GM12878 (cell line): Measurements from ENCODE around the gene GRIK2. TPM values are rescaled to one million over a fixed set of nuclear protein-coding genes. Genes with fewer than 3 reads are reported as not detected.

Source experiments
- ATAC-seq: fragments of 200-7000 bp; cut with Tn5 transposase; 3 replicates; pipeline ENCODE4 v1.9.1; 2020; ENCODE audit warnings: mild to moderate bottlenecking, moderate library complexity
- BruUV-seq: library from RNA; stranded (reverse); fragments of 400-500 nt; replicated peaks from 2 replicates; lab custom pipeline; 2021; lab: Mats Ljungman, UMichigan
- CTCF ChIA-PET: fragments of 300-600 bp; sonication (Branson Sonifier 250); formaldehyde crosslinking; extraction: SDS; loops from one replicate; lab custom pipeline; 2021; ENCODE audit warnings: inconsistent platforms; lab: Yijun Ruan, JAX
- POLR2A ChIA-PET: fragments of 350-600 bp; formaldehyde crosslinking; extraction: SDS; loops from one replicate; lab custom pipeline; 2021; ENCODE audit warnings: inconsistent platforms; lab: Charles Lee
- RAD21 ChIA-PET: fragments of 300-600 bp; sonication (Branson Sonifier 250); formaldehyde crosslinking; loops from one replicate; lab custom pipeline; 2023; ENCODE audit warnings: antibody characterized with exemption; ENCODE audit not compliant: unreplicated experiment; lab: Charles Lee
- SMC1A ChIA-PET: fragments of 300-600 bp; sonication (Branson Sonifier 250); formaldehyde crosslinking; loops from one replicate; lab custom pipeline; 2023; ENCODE audit not compliant: unreplicated experiment, uncharacterized antibody; lab: Charles Lee
- DNase-seq: peaks from one replicate; pipeline ENCODE4 v3.0.0-alpha.2; 2011; ENCODE audit warnings: low read depth, low spot score
- FAIRE-seq: peaks from 3 replicates; lab custom pipeline; 2011; peaks lifted over from hg19 to GRCh38; lab: Jason Lieb, UNC
- H2AFZ ChIP-seq: 2 replicates; pipeline ENCODE4 v1.6.0; 2011; ENCODE audit warnings: low read depth, low read length, control low read depth; ENCODE audit not compliant: control insufficient read depth
- H3K27ac ChIP-seq: 2 replicates; pipeline ENCODE4 v1.5.1; 2011; ENCODE audit warnings: control low read depth; ENCODE audit not compliant: control insufficient read depth, insufficient read depth
- H3K27me3 ChIP-seq, 2 experiments: replicated peaks in 1 of 2; 2 replicates each; pipeline versions ENCODE4 v1.6.0 to v1.6.1; 2011; ENCODE audit warnings: low read length in 1 of 2; ENCODE audit not compliant: control insufficient read depth in 2 of 2, insufficient read depth in 2 of 2
- H3K36me3 ChIP-seq, 2 experiments: 2 replicates each; pipeline ENCODE4 v1.5.1; 2011; ENCODE audit warnings: low read length in 1 of 2; ENCODE audit not compliant: control insufficient read depth in 2 of 2, insufficient read depth in 2 of 2
- H3K4me1 ChIP-seq: 2 replicates; pipeline ENCODE4 v1.6.1; 2011; ENCODE audit warnings: mild to moderate bottlenecking, low read length, moderate library complexity, mixed read lengths; ENCODE audit not compliant: control insufficient read depth, insufficient read depth
- H3K4me2 ChIP-seq: 2 replicates; pipeline ENCODE4 v1.6.0; 2011; ENCODE audit warnings: control low read depth; ENCODE audit not compliant: control insufficient read depth, insufficient read depth
- H3K4me3 ChIP-seq: fragments of 200-600 bp; sonication (generic); 2 replicates; pipeline ENCODE4 v1.5.1; 2016
- H3K79me2 ChIP-seq: 2 replicates; pipeline ENCODE4 v1.6.0; 2011; ENCODE audit warnings: low read length; ENCODE audit not compliant: control insufficient read depth, insufficient read depth
- H3K9ac ChIP-seq: 2 replicates; pipeline ENCODE4 v1.8.0; 2011; ENCODE audit warnings: low read length, control low read depth, mixed read lengths; ENCODE audit not compliant: control insufficient read depth, insufficient read depth
- H3K9me3 ChIP-seq: replicated peaks from 3 replicates; pipeline ENCODE4 v1.5.1; 2011; ENCODE audit warnings: mild to moderate bottlenecking, low read length; ENCODE audit not compliant: control insufficient read depth, insufficient read depth
- H4K20me1 ChIP-seq: 2 replicates; pipeline ENCODE4 v1.6.0; 2011; ENCODE audit not compliant: control insufficient read depth, insufficient read depth
- EED ChIP-seq: sonication (generic); IDR thresholded peaks from 2 replicates; pipeline ENCODE4 v1.6.1; 2016; ENCODE audit warnings: antibody characterized with exemption, low read depth
- MEF2A ChIP-seq: IDR thresholded peaks from 2 replicates; pipeline ENCODE4 v1.6.1; 2011; ENCODE audit warnings: low read depth, mild to moderate bottlenecking, low read length, moderate library complexity; ENCODE audit not compliant: insufficient read depth
- PAX8 ChIP-seq: fragments of 450-650 bp; IDR thresholded peaks from 2 replicates; pipeline ENCODE4 v1.6.1; 2017; ENCODE audit warnings: mild to moderate bottlenecking, moderate library complexity
- RCOR1 ChIP-seq: conservative IDR thresholded peaks from 2 replicates; pipeline ENCODE4 v1.6.1; 2012; ENCODE audit warnings: low read depth, low read length, improper control_type of control experiment
- SMAD5 ChIP-seq: IDR thresholded peaks from 2 replicates; pipeline ENCODE4 v1.6.1; 2016; ENCODE audit warnings: antibody characterized with exemption, low read depth
- WRNIP1 ChIP-seq: IDR thresholded peaks from 2 replicates; pipeline ENCODE4 v1.6.1; 2011; ENCODE audit warnings: low read depth, low read length, improper control_type of control experiment, borderline replicate concordance
- ZSCAN29 ChIP-seq: fragments of 450-650 bp; IDR thresholded peaks from 2 replicates; pipeline ENCODE4 v1.6.1; 2017; ENCODE audit warnings: mild to moderate bottlenecking, moderate library complexity
- WGBS: methylation state at CpG from one replicate; pipeline ENCODE4 v1.1.6; 2016; ENCODE audit warnings: low lambda C conversion rate; ENCODE audit not compliant: insufficient replicate concordance, insufficient coverage; ENCODE audit errors: missing lambda C conversion rate; 5-methylcytosine and 5-hydroxymethylcytosine counted together
- in situ Hi-C: fragments of 300-500 bp; cut with MboI; formaldehyde crosslinking; loops from 9 replicates; pipeline ENCODE4 v1.14.3; 2018; ENCODE audit warnings: mixed read lengths
- intact Hi-C: fragments of 100-400 bp; cut with micrococcal nuclease; formaldehyde crosslinking; loops from one replicate; pipeline ENCODE4 v1.14.2; 2022; ENCODE audit not compliant: unreplicated experiment
- polyA plus RNA-seq, 11 experiments: library from polyadenylated mRNA; depleted of rRNA in 4 of 11; unstranded in 6 of 11; stranded (reverse) in 5 of 11; fragments of >200 nt; fragmentation: Nextera tagmentation in 4 of 11; fragmentation: Illumina TruSeq in 1 of 11; extraction: Ambion mirVana in 4 of 11; extraction: Trizol in 1 of 11; gene quantifications; 1 replicate in 1 of 11; 2 replicates in 10 of 11; pipeline versions ENCODE4 v1.2.1 to v1.2.3, GENCODE V29; 2011 to 2016; ENCODE audit warnings: inconsistent platforms in 2 of 11, missing spikeins in 2 of 11, low read depth in 1 of 11
- total RNA-seq, 4 experiments: library from RNA; depleted of rRNA in 3 of 4; stranded (reverse); fragments of >200 nt in 3 of 4; fragmentation: Illumina TruSeq in 1 of 4; extraction: Trizol in 1 of 4; gene quantifications; 2 replicates each; pipeline versions ENCODE4 v1.2.1 to v1.2.3, GENCODE V29; 2013 to 2021
- TF ChIP-seq, protein P1 (sequence below): fragments of 450-650 bp; IDR thresholded peaks from 2 replicates; pipeline ENCODE4 v1.6.1; 2017; ENCODE audit warnings: mild to moderate bottlenecking, low read depth, inconsistent platforms; ENCODE audit not compliant: poor library complexity, severe bottlenecking
- TF ChIP-seq, protein P2 (sequence below): IDR thresholded peaks from 2 replicates; pipeline ENCODE4 v1.6.1; 2012; ENCODE audit warnings: low read length, inconsistent platforms
- TF ChIP-seq, protein P3 (sequence below): fragments of 450-650 bp; formaldehyde crosslinking; IDR thresholded peaks from 2 replicates; pipeline ENCODE4 v1.4.0; 2020; ENCODE audit warnings: mild to moderate bottlenecking, moderate library complexity

Gene GRIK2
- total and polyA plus RNA-seq, 10 of the 15 experiments (the other 5 are each of a cell fraction or from before 2014, with no cell fraction given) = not detected

DNA sequence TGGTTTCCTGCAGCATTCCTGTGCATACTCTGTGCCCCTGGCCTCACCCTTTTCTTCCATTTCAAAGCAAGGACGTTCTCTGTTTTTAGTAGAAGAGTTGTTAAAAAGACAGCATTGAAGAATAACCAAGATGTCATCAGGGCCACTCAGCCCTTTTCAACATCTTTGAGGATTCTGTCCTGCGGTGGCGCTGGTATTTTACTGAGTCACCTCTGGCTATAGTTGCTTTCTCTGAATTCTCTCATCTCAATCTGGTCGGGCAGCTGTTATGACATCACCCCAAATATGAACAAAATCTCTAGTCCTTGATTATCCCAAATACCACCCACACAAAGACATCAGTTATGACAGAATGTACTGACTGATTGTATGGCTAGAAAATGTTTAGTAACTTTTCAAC, 204.2 kb downstream of the GRIK2 start:
- Histone ChIP-seq H3K36me3 (no peaks in the 10 kb centered on the region), H3K9ac (no peak overlapping the region), H3K4me1 (no peaks in the 10 kb centered on the region), H3K27me3 (no peaks in the 10 kb centered on the region; a peak in 1 of 4 replicates), H4K20me1 (no peaks in the 10 kb centered on the region), H3K79me2 (no peaks in the 10 kb centered on the region), H3K27ac (no peak overlapping the region), H3K4me3 (no peak overlapping the region), H3K4me2 (no peak overlapping the region), H3K9me3 (no peaks in the 10 kb centered on the region), H2AFZ (no peak overlapping the region)
- ChIA-PET SMC1A (interaction anchor here (0.6 kb wide), 1 partner anchor 10 kb away, joined by 3 read pairs; no protein-coding TSS in a partner anchor), RAD21 (interaction anchor here (0.7 kb wide), 1 partner anchor 990 kb away, joined by 3 read pairs; no protein-coding TSS in a partner anchor), POLR2A (no interaction called here), CTCF (interaction anchor here (0.6 kb wide), 1 partner anchor 228 kb away, joined by 3 read pairs; no protein-coding TSS in a partner anchor)
- 53% methylated on average over 4 of the region's 4 CpGs for WGBS
- intact Hi-C loops = no loop called here
- ATAC-seq = no peak
- FAIRE-seq = no peak
- in situ Hi-C loops = no loop called here
- no peak for DNase-seq
- no TSS peak for BruUV-seq
- no peak for TF ChIP-seq MEF2A

DNA sequence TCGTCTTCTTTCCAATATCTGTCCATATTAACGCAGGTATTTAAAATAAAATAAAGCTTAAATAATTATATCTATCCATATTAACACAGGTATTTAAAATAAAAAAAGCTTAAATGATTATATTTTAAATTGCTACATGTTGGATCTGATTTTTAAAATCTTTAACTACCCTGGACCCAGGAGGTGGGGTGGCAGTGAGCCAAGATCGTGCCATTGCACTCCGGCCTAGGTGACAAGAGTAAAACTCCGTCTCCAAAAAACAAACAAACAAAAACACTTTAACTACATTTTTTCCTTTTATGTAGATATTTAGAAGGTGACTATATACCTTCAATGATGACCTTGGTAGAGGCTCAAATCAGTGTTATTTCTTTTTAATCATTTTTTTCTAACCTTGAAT, 211.9 kb downstream of the GRIK2 start:
- Histone ChIP-seq H2AFZ (no peak overlapping the region), H3K27me3 (no peaks in the 10 kb centered on the region; a peak in 1 of 4 replicates), H4K20me1 (no peaks in the 10 kb centered on the region), H3K27ac (no peak overlapping the region), H3K36me3 (no peaks in the 10 kb centered on the region), H3K9me3 (no peaks in the 10 kb centered on the region), H3K4me3 (no peak overlapping the region), H3K4me2 (no peak overlapping the region), H3K9ac (no peak overlapping the region), H3K4me1 (no peaks in the 10 kb centered on the region), H3K79me2 (no peaks in the 10 kb centered on the region)
- CTCF ChIA-PET = no interaction called here
- DNase-seq (no peak), ATAC-seq (no peak), FAIRE-seq (no peak)
- SMC1A ChIA-PET = interaction anchor here (0.8 kb wide), 1 partner anchor 16 kb away, joined by 4 read pairs; no protein-coding TSS in a partner anchor
- WGBS = 27% methylated on average over 5 of the region's 5 CpGs
- POLR2A ChIA-PET = no interaction called here
- intact Hi-C loops (no loop called here), in situ Hi-C loops (no loop called here)
- no TSS peak for BruUV-seq
- RAD21 ChIA-PET = no interaction called here
- TF ChIP-seq, protein P1, sequence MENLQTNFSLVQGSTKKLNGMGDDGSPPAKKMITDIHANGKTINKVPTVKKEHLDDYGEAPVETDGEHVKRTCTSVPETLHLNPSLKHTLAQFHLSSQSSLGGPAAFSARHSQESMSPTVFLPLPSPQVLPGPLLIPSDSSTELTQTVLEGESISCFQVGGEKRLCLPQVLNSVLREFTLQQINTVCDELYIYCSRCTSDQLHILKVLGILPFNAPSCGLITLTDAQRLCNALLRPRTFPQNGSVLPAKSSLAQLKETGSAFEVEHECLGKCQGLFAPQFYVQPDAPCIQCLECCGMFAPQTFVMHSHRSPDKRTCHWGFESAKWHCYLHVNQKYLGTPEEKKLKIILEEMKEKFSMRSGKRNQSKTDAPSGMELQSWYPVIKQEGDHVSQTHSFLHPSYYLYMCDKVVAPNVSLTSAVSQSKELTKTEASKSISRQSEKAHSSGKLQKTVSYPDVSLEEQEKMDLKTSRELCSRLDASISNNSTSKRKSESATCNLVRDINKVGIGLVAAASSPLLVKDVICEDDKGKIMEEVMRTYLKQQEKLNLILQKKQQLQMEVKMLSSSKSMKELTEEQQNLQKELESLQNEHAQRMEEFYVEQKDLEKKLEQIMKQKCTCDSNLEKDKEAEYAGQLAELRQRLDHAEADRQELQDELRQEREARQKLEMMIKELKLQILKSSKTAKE = no peak
- TF ChIP-seq, protein P2, sequence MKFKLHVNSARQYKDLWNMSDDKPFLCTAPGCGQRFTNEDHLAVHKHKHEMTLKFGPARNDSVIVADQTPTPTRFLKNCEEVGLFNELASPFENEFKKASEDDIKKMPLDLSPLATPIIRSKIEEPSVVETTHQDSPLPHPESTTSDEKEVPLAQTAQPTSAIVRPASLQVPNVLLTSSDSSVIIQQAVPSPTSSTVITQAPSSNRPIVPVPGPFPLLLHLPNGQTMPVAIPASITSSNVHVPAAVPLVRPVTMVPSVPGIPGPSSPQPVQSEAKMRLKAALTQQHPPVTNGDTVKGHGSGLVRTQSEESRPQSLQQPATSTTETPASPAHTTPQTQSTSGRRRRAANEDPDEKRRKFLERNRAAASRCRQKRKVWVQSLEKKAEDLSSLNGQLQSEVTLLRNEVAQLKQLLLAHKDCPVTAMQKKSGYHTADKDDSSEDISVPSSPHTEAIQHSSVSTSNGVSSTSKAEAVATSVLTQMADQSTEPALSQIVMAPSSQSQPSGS = no peak
- TF ChIP-seq MEF2A (no peak), PAX8 (no peak), EED (no peak), ZSCAN29 (no peak), RCOR1 (no peak), SMAD5 (no peak), WRNIP1 (no peak)
- TF ChIP-seq, protein P3, sequence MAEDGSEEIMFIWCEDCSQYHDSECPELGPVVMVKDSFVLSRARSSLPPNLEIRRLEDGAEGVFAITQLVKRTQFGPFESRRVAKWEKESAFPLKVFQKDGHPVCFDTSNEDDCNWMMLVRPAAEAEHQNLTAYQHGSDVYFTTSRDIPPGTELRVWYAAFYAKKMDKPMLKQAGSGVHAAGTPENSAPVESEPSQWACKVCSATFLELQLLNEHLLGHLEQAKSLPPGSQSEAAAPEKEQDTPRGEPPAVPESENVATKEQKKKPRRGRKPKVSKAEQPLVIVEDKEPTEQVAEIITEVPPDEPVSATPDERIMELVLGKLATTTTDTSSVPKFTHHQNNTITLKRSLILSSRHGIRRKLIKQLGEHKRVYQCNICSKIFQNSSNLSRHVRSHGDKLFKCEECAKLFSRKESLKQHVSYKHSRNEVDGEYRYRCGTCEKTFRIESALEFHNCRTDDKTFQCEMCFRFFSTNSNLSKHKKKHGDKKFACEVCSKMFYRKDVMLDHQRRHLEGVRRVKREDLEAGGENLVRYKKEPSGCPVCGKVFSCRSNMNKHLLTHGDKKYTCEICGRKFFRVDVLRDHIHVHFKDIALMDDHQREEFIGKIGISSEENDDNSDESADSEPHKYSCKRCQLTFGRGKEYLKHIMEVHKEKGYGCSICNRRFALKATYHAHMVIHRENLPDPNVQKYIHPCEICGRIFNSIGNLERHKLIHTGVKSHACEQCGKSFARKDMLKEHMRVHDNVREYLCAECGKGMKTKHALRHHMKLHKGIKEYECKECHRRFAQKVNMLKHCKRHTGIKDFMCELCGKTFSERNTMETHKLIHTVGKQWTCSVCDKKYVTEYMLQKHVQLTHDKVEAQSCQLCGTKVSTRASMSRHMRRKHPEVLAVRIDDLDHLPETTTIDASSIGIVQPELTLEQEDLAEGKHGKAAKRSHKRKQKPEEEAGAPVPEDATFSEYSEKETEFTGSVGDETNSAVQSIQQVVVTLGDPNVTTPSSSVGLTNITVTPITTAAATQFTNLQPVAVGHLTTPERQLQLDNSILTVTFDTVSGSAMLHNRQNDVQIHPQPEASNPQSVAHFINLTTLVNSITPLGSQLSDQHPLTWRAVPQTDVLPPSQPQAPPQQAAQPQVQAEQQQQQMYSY = no peak
